DND-41 (cell line): ENCODE results near the gene GGT5.

Experiments used
- CTCF ChIP-seq: IDR thresholded peaks from 2 replicates; pipeline ENCODE4 v1.5.1; 2012; ENCODE audit warnings: borderline replicate concordance, low read length, moderate library complexity, mild to moderate bottlenecking; ENCODE audit not compliant: poor library complexity, severe bottlenecking; ENCODE audit errors: extremely low read depth
- EZH2 ChIP-seq: IDR thresholded peaks from 3 replicates; pipeline ENCODE4 v1.6.1; 2012; ENCODE audit warnings: borderline replicate concordance, low read depth, mild to moderate bottlenecking, moderate library complexity, low read length, inconsistent platforms; ENCODE audit not compliant: severe bottlenecking

GRCh38 chr22:24185501-24186351 lies 59.2 kb downstream of the GGT5 start:
- TF ChIP-seq CTCF (no peak), EZH2 (no peak)
